Omental fat pad (tissue), 4 donors: ENCODE measurements around the gene DNAJC24. TPM values are rescaled to one million over a fixed set of nuclear protein-coding genes. Genes with fewer than 3 reads are reported as not detected.

Experiments used
- ATAC-seq: fragments of 150-250 bp; one replicate; pipeline ENCODE4 v1.9.1; 2016; ENCODE audit warnings: mild to moderate bottlenecking, moderate library complexity; ENCODE audit not compliant: low FRiP score
- DNase-seq: peaks from one replicate; pipeline ENCODE4 v3.0.0-alpha.2; 2019; ENCODE audit warnings: low spot score
- CTCF ChIP-seq, 3 donors: fragments of 450-650 bp; IDR thresholded peaks; one replicate each; pipeline ENCODE4 v1.5.1; 2016 to 2017; ENCODE audit warnings: antibody characterized with exemption in 3 of 3, mild to moderate bottlenecking in 3 of 3, moderate library complexity in 2 of 3
- total RNA-seq, 4 donors: library from RNA; depleted of rRNA; stranded (reverse); fragments of >200 nt; gene quantifications; one replicate each; pipeline ENCODE4 v1.1.0, GENCODE V29; 2016

DNAJC24 gene
- total RNA-seq, 4 donors from 2014 or later = 11.6 to 19.5 (median 13.9) TPM

DNA sequence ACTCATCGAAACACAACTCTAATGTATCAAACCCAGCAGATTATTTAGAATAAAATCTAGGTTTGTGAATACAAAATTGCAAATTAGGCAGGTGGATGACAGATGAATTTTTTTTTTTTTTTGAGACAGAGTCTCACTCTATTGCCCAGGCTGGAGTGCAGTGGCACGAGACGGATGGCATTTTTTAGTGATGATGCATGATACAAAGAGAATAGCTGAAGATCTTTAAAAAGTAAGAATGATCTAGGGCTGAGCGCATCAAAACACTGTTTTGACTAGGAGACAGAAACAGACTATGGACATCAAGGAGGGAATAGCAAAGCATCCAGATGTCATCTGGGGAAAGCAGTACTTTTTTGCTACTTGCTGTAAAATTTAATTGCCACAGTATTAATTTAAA, 76.0 kb downstream of the DNAJC24 start:
- no peak for ATAC-seq
- no peak for DNase-seq
- no peak for TF ChIP-seq CTCF (IDR thresholded peaks at IDR 0.05)

GRCh38 chr11:31449040-31449439, 79.4 kb downstream of the DNAJC24 start:
- TF ChIP-seq CTCF (IDR thresholded peaks at IDR 0.05) = no peak

GRCh38 chr11:31450841-31451240, 81.2 kb downstream of the DNAJC24 start:
- no peak for DNase-seq
- no peak for TF ChIP-seq CTCF (IDR thresholded peaks at IDR 0.05)
- no peak for ATAC-seq

More at GRCh38 chr11:31449040-31449439, 79.4 kb downstream of the DNAJC24 start:
- ATAC-seq = no peak
- DNase-seq = no peak

DNA sequence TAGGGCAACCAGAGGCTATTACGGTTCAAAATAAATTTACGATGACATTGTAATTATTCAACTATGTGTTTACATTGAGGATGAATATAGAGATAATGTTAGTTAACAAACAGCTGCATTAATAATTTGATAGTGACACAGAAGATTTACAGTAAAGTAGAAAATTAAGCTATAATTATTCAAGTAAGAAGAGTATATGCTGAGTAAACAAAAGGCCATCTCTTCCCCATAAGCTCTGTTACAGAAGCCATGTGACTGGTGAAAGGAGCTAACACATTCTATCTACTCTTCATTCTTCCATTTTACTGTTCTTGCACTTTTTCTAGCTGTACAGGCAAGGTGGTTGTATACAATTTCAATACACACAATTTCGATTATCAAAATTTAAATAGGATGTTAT, 85.5 kb downstream of the DNAJC24 start:
- TF ChIP-seq CTCF (IDR thresholded peaks at IDR 0.05) = no peak
- no peak for DNase-seq
- ATAC-seq = no peak

GRCh38 chr11:31464436-31464835, 94.8 kb downstream of the DNAJC24 start:
- TF ChIP-seq CTCF (IDR thresholded peaks at IDR 0.05) = no peak
- no peak for ATAC-seq
- DNase-seq = no peak

GRCh38 chr11:31474083-31474482, 104.4 kb downstream of the DNAJC24 start:
- ATAC-seq = no peak
- TF ChIP-seq CTCF (IDR thresholded peaks at IDR 0.05) = no peak
- DNase-seq = no peak

DNA sequence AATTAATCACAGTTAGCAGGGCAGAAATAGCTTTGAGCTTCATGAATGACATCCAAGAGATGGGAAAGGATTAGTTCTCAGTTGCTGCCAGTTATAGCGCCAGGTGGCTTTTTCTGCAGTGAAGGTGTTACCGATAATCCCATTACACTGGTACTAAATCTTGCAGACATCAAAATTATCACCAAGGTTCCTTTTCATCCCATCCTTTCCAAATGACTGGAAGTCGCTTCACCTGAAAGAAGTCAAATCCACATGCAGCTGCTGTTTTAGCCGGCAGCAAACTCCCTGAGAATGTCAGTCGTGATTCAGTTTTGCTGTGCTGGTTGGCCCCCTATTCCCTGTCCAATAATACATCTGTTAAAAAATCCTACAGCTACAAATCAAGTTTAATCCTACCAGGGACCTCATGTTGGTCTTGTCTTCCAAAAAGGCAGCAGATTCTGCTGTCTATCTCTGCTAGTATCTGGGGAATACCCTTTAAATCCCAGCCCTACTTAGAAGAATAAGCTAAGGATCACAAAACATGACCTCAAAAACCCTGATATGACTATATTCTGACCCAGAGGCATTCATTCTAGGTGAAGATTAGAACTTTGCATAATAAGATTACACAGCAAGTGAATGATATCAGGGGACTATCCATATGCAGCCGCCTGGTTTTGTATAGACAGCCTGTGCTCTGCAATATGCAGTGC, 108.0 kb downstream of the DNAJC24 start:
- ATAC-seq (no peak), DNase-seq (no peak)
- TF ChIP-seq CTCF (IDR thresholded peaks at IDR 0.05) = no peak
